Mucosa of descending colon (tissue), 3 donors: ENCODE data around the gene ALG9. TPM values are rescaled to one million over a fixed set of nuclear protein-coding genes. Genes with fewer than 3 reads are reported as not detected.
"Not testable (repeated sequence)": the region's sequence is repeated elsewhere in the genome, so short reads cannot be mapped to it uniquely, and the experiment has no call there.

Experiments
- ATAC-seq: fragments of 200-7000 bp; cut with Tn5 transposase; one replicate; pipeline ENCODE4 v1.9.1; 2020; ENCODE audit warnings: mild to moderate bottlenecking, moderate library complexity
- DNase-seq, 3 donors: peaks; one replicate each; pipeline ENCODE4 v3.0.0-alpha.2; 2020
- H3K36me3 ChIP-seq: fragments of 200-600 bp; one replicate; pipeline ENCODE4 v1.8.0; 2021; ENCODE audit warnings: low read depth, mild to moderate bottlenecking
- H3K4me1 ChIP-seq: fragments of 200-600 bp; one replicate; pipeline ENCODE4 v1.8.0; 2021; ENCODE audit warnings: low read depth, mild to moderate bottlenecking
- H3K4me3 ChIP-seq: fragments of 200-600 bp; one replicate; pipeline ENCODE4 v1.8.0; 2021; ENCODE audit warnings: mild to moderate bottlenecking
- H3K9me3 ChIP-seq: fragments of 200-600 bp; one replicate; pipeline ENCODE4 v1.8.0; 2021; ENCODE audit warnings: mild to moderate bottlenecking
- intact Hi-C, 2 donors: fragments of 100-400 bp; cut with DNase I in 1 of 2; cut with micrococcal nuclease in 1 of 2; formaldehyde crosslinking; loops; one replicate each; pipeline versions ENCODE4 v1.11.0 to v1.11.1; 2022; cut with DNase I, micrococcal nuclease
- total RNA-seq, 3 donors: library from RNA; stranded (reverse); fragmentation: NEBNext Ultra II Directional in 2 of 3; extraction: Animal tissue kit (Norgen Biotek cat#: 25700) in 2 of 3; gene quantifications; one replicate each; pipeline versions ENCODE4 v1.2.1 to v1.2.4, GENCODE V29; 2021 to 2023
- TF ChIP-seq, protein P1 (sequence below): fragments of 200-600 bp; IDR thresholded peaks from one replicate; pipeline ENCODE4 v1.8.0; 2022; ENCODE audit warnings: antibody characterized with exemption, mild to moderate bottlenecking
- donor health status: DM: no; HTN: no; CAD: no; lungs with moderate emphysema.
- donor health status: DM: no; HTN: no; CAD: no.
- donor health status: DM: no; HTN: yes; CAD: no.

ALG9 gene
- total RNA-seq, 3 donors from 2014 or later: 16.7 to 29.3 (median 21.1) TPM

DNA sequence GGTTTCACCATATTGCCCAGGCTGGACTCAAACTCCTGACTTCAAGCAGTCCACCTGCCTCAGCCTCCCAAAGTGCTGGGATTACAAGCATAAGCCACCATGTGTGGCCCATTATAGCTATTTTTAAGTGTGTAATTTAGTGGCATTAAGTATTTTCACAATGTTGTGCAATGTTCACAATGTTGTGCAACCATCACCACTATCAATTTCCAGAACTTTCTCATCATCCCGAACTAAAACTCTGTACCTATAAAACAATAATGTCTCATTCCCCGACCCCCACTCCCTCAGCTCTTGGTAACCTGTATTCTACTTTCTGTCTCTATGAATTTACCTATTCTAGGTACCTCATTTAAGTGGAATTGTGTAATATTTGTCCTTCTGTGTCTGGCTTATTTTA, 15.5 kb upstream of the ALG9 start:
- TF ChIP-seq, protein P1, sequence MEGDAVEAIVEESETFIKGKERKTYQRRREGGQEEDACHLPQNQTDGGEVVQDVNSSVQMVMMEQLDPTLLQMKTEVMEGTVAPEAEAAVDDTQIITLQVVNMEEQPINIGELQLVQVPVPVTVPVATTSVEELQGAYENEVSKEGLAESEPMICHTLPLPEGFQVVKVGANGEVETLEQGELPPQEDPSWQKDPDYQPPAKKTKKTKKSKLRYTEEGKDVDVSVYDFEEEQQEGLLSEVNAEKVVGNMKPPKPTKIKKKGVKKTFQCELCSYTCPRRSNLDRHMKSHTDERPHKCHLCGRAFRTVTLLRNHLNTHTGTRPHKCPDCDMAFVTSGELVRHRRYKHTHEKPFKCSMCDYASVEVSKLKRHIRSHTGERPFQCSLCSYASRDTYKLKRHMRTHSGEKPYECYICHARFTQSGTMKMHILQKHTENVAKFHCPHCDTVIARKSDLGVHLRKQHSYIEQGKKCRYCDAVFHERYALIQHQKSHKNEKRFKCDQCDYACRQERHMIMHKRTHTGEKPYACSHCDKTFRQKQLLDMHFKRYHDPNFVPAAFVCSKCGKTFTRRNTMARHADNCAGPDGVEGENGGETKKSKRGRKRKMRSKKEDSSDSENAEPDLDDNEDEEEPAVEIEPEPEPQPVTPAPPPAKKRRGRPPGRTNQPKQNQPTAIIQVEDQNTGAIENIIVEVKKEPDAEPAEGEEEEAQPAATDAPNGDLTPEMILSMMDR: no peak
- Histone ChIP-seq H3K9me3 (no peaks in the 10 kb centered on the region), H3K4me3 (no peak overlapping the region), H3K4me1 (no peaks in the 10 kb centered on the region), H3K36me3 (no peaks in the 10 kb centered on the region)
- intact Hi-C loops: no loop called here
- DNase-seq (no peak), ATAC-seq (no peak)

DNA sequence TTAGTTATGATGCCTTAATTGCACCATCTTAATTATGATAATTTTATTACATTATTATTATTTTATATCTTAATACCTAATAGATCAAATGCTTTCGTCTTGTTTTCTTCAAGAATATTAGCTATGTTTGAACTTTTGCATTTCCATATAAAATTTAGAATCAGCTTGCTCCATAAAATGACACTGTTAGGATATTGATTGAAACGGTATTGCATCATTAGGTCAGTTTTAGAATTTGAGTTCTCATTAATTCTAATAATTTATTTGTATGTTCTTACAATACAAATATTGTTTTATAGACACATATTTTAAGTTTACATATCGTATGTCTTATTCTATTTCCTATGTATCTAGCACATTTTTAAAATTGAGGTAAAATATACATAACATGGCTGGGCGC, 14.7 kb upstream of the ALG9 start:
- no peaks in the 10 kb centered on the region for H3K36me3 ChIP-seq
- H3K9me3 ChIP-seq: no peaks in the 10 kb centered on the region
- no peak overlapping the region for H3K4me3 ChIP-seq
- no peaks in the 10 kb centered on the region for H3K4me1 ChIP-seq
- no peak for ATAC-seq
- DNase-seq: no peak
- intact Hi-C loops: no loop called here
- TF ChIP-seq, protein P1: no peak

DNA sequence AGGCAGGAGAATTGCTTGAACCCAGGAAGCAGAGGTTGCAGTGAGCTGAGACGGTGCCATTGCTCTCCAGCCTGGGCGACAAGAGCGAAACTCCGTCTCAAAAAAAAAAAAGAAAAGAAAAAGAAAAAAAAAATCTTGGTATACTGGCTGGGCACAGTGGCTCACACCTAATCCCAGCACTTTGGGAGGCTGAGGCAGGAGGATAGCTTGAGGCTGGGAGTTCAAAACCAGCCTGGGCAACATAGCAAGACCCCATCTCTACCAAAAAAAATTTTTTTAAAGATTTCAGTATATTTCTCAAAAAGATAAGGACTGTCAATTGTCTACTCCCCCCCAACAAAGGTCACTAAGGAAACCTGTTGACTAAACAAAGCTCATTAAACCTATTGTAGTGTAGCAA, 13.7 kb upstream of the ALG9 start:
- H3K4me1 ChIP-seq: not testable (repeated sequence)

DNA sequence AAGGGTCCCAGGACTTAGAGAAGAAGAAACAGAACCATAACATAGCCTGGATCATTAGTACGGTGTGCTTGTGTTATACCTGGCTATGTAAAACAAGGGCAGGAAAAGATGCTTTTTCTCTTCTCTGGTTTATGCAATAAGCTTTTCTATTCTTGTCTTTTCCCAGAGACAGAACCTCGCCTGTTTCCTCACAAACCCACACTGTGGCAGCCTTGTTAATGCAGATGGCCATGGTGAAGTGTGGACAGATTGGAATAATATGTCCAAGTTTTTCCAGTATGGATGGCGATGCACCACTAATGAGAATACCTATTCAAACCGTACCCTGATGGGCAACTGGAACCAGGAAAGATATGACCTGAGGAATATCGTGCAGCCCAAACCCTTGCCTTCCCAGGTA, 10.8 kb upstream of the ALG9 start:
- TF ChIP-seq, protein P1: no peak
- no peak overlapping the region for H3K4me3 ChIP-seq
- no peaks in the 10 kb centered on the region for H3K4me1 ChIP-seq
- no peak for ATAC-seq
- DNase-seq: no peak
- no peaks in the 10 kb centered on the region for H3K9me3 ChIP-seq
- intact Hi-C loops: no loop called here
- H3K36me3 ChIP-seq: no peaks in the 10 kb centered on the region

More for the DNA sequence above, 13.7 kb upstream of the ALG9 start:
- ATAC-seq, intact Hi-C loops, H3K36me3 ChIP-seq, DNase-seq, H3K9me3 ChIP-seq, H3K4me3 ChIP-seq: not testable (repeated sequence)

DNA sequence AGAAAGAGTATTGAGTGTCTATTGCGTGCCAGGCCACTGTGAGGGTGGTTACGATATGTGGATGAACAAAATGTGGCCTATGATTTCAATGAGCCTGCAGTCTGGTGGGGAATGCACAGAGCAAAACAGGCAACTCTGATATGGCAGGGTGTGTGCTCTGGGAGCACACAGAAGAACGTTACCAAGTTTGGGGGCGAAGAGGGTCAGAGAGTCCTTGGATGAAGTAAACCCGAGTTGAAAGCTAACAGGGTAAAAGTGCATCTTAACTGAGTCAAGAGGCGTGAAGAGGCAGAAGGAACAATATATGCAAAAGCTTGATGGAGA, 8.2 kb upstream of the ALG9 start:
- intact Hi-C loops: no loop called here
- Histone ChIP-seq H3K9me3 (no peaks in the 10 kb centered on the region), H3K4me1 (no peaks in the 10 kb centered on the region), H3K36me3 (no peaks in the 10 kb centered on the region), H3K4me3 (no peak overlapping the region)
- ATAC-seq (no peak), DNase-seq (no peak)
- TF ChIP-seq, protein P1: no peak

DNA sequence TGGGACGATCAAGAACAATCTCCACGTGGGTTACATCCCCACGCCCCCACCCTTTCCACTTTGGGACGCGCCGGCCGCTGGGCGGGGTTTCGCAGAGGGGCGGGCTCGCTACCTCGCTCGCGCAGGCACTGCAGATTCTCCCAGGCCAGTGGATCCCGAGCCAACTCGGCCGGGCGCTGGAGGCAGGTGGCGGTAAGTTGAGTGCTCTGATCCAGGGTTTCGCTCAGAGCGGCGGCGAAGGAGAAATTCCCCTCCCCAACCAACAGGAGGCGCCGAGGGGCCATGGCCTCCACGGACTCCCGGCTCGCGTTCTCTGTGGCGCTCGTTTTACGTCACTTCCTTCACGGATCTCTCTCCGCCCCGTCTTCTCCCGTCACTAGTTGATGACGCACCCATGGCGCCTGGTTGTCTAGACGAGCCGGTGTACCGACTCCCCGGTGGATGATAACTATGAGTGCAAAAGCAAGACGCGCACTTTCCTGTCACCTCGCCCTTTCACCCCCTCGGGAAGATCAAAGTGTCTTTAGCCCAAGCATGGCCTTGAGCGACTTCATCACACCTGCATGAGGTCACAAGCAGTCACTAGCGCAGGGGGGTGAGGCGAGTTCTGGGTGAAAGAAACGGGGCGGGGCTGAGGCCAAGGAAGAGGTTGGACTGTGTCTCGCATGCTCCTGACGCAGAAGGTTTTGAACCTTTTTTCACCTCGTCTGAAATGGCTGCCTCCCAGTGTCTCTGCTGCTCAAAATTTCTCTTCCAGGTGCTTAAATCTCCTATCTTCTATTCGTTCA, 7.7 kb upstream of the ALG9 start, which contains the start of the genes CFAP68 and FDXACB1:
CFAP68 (plus strand) TSS at position 693 of the 788 bp plus-strand sequence; CDS start at position 713, 20 bp downstream.
FDXACB1 (minus strand) TSS at position 317 of the 788 bp plus-strand sequence; CDS start at position 284, 33 bp downstream.
- DNase-seq: peak; percentile 95 to 98 (median 97)
- peak; percentile 97 for ATAC-seq
- Histone ChIP-seq H3K36me3 (no peaks in the 10 kb centered on the region), H3K4me1 (no peaks in the 10 kb centered on the region), H3K9me3 (no peaks in the 10 kb centered on the region), H3K4me3 (peak within 1 kb of the TSS; percentile 10)
- TF ChIP-seq, protein P1: peak; percentile 92
- intact Hi-C loops: no loop called here
